HG03103 (cell line): ENCODE data around the gene APOL5.
"Not testable (repeated sequence)": the region's sequence is repeated elsewhere in the genome, so short reads cannot be mapped to it uniquely, and the experiment has no call there.

ENCODE experiments used
- ATAC-seq: cut with Tn5 transposase; IDR thresholded peaks from one replicate; pipeline ENCODE4 v1.9.1; 2021; ENCODE audit warnings: low read depth; ENCODE audit not compliant: unreplicated experiment

Gene APOL5

DNA sequence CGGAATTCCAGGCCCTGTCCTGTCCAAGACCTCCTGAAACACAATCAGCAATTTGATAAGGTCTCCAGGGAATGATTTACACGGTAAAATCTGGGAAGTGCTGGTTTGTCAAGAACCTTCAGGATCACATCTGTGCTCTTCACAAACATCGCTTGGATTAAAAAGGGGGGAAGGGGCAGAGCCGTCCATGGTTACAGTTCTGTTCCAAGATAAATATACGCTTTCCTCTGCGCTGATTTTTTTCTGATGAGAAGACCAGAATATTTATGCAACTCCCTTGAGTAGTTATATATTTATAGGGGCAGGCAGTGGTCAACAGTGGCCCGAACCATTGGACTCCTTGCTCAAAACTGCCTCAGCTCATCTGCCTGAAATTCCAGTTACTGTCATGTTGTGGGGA lies 9.2 kb upstream of the APOL5 start:
- no peak for ATAC-seq

DNA sequence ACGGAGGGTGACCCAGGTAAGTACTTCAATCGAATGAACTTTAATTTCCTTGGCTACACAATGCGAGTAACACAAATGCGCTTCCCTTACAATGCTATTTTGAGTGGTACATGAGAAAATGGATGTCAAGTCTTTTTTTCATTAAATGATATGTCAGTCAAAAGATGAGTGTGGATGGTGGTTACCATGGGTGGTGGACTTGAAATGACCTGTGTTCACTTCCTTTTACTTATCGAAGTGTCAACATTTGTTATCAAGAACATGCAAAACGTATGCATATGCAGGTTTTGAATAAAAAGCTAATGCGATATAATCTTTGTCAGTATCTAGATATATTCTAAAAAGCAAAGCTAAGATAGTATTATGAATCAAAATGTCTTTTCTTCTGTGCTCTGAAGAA lies 8.8 kb upstream of the APOL5 start:
- no peak for ATAC-seq

DNA sequence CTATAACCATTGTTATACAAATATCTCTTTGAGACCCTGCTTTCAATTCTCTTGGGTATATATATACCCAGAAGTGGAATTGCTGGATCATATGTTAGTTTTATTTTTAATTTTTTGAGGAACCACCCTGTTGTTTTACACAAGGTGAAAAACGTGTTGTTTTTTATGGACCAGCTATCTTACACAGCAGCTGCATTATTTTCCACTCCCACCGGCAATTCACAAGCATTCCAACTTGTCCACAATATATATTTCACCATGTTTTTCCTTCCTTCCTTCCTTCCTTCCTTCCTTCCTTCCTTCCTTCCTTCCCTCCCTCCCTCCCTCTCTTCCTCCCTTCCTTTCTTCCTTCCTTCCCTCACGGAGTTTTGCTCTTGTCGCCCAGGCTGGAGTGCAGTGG lies 6.3 kb upstream of the APOL5 start:
- no peak for ATAC-seq

DNA sequence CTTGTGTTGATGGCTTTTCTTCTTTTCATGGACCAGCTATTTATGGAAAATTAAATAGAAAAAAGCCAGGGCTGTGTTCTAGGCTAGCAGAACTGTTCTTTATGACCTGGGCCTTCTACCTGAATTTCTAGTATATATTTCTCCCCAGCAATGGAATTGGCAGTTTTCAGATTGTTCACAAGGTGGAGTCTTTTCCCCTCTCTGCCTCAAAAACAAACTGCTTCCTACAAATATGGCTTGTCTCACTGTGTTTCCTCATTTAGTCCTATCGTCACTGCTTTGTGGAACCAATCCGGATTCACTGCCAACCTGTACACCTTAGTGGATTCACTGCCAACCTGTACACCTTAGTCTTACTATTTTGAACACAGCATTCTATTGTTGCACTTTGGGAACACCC lies 5.0 kb upstream of the APOL5 start:
- no peak for ATAC-seq

DNA sequence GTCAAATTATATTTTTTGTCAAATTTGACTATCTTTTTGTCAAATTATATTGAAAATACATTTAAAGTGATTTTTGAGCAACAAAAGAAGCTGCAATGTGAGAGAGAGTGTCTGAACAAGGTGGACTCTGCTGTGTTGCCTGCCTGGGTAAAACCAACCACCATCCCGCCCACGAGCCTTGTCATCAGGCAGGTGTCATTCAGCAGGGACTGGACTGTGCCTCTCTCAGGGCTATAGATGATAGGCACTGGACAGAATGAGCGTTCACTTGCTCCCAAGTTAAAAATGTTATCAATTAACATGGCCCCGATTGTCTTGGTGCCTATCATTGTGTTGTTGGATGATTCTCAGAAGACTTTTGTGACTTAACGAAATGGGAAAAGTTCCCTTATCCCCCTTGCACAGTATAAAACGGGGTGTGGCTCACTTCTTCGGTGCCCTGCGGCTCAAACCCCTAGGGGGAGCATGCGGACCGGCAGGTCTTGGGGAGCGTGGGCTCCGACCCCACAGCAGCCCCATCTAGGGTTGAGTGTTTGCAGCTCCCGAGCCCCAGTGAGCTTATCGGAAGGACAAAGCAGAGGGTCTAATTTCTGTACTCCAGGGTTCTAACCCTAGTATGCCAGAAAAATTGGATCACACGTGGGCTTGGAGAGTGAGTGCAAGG lies 1.7 kb downstream of the APOL5 start:
- no peak for ATAC-seq

DNA sequence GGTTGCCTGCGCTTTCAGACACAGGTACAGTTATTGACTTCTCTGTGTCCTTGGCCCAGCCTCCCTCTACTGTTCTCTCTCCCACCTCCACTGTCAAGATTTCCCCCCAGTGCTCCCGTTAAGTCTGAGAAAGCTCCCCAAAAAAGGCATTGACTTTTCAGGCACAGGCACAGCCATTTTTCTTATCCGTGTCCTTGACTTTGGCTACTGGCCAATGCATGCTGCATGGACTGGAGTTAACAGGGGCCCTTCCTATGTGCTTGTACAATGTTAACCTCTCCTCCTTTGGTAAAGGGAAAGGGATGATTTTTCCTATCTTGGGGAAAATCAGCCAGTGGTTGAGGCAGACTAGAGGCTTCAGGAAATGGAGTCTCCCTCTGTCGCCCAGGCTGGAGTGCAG lies 4.3 kb downstream of the APOL5 start:
- no peak for ATAC-seq

DNA sequence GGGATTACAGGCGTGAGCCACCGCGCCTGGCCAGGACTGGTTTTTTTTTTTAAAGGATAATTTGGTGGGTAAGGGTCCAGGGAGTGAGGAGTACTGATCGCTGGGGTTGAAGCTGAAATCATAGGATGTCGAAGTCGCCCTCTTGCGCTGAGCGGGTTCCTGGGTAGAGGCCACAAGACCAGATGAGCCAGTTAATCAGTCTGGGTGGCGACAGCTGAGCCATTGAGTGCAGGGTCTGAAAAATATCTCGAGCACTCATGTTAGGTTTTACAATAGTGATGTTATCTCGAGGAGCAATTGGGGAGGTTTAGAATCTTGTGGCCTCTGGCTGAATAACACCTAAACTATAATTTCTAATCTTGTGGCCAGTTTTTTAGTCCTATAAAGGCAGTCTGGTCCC lies 7.8 kb downstream of the APOL5 start:
- ATAC-seq, result no peak

DNA sequence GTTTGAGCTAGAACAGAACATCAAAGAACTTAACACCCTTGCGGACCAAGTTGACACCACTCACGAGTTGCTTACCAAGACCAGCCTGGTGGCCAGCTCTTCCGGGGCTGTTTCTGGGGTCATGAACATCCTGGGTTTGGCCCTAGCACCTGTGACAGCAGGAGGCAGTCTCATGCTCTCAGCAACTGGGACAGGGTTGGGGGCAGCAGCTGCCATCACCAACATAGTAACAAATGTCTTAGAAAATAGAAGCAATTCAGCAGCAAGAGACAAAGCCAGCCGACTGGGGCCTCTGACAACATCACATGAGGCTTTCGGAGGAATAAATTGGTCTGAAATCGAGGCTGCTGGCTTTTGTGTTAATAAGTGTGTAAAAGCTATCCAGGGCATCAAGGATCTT lies 8.7 kb downstream of the APOL5 start:
- ATAC-seq, result no peak

DNA sequence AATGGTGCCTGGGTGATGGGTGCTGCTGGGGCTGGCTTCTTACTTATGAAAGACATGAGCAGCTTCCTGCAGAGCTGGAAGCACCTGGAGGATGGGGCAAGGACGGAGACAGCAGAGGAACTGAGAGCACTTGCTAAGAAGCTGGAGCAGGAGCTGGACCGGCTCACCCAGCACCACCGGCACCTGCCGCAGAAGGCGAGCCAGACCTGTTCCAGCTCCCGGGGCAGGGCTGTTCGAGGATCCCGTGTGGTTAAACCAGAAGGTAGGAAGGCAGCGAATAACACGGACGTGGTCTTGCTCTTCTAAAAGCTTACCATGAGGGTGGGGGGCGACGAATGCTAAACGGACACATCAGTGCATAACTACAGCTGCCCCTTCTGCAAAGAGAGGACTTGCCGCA lies 9.3 kb downstream of the APOL5 start:
- ATAC-seq, result no peak

DNA sequence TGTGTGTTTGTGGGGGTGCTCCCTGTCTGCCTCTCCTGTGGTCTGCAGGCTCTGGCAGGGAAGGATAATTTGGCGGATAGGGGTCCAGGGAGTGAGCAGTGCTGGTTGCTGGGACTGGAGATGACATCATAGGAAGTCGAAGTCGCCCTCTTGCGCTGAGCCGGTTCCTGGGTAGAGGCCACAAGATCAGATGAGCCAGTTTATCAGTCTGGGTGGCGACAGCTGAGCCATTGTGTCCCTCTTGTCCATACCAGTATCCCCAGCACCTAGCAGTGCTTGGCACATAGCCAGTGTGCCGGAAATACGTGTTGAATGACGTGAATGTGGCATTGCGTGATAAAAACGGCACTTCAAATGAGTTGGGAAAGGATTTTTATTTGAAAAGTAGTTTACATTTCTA lies 9.8 kb downstream of the APOL5 start:
- ATAC-seq, result no peak

DNA sequence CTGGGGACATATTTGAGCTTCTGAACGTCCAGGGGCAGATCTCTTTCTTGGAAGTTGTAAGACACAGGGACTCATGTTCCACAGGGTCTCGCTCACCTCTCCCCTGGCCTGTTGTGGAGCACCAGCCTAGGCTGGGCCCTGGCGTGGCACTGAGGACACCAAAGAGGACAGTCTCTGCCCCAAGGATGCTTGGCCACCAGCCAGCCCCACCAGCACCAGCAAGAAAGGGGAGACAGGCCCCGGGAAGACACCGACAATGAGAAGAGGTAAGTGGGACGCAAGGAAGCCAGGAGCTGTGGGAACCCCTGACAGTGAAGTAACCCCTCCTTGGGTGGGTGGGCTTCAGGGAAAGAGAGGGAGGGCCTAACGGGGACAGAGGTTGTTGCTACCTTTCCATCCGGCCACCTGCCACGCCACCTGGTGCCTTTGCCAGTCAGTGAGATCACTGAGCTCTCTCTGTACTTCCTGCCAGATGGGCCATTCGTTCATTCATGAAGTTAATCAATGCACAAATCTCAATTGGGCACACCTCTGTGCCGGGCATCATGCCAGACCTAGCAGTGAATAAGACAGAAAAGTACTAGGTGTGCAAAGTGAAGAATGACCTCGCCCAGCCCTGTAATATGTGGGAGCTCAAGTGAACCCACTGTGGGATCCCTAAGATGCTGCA lies 11.1 kb downstream of the APOL5 start:
- no peak for ATAC-seq

DNA sequence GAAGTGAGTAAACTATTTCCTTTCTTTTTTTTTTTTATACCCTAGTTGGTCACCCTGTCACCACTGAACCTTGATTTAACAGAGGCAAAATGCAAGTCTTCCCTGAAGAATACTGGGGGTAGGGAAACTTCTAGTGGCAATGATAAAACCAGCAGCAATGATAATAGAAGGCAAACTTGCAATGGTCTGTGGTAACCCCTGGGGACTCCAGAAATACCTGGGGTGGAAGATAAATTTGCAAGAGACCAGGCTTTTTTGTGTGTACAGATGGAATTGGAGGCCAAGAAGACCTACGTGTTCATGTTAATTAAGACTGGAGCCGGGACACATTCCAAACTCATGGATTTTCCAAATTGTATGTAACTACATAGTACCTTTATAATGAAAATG lies 11.6 kb downstream of the APOL5 start:
- ATAC-seq, result no peak

DNA sequence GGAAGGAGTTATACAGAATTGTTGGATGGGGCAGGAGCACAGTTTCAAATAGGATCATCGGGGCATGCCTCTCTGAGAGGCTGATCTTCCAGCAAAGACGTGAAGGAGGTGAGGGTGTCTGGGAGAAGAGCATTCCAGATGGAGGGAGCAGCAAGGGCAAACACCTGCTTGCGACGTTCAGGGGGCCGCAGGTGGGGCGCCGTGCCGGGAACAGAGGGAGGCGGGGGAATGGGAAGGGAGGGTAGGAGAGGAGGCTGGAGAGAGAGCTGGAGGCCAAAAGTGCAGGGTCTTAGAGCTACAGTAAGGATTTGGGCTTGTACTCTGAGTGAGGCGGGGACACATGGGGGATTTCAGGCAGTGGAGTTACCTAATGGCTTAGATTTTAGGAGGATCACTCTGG lies 13.6 kb downstream of the APOL5 start:
- ATAC-seq, result no peak

DNA sequence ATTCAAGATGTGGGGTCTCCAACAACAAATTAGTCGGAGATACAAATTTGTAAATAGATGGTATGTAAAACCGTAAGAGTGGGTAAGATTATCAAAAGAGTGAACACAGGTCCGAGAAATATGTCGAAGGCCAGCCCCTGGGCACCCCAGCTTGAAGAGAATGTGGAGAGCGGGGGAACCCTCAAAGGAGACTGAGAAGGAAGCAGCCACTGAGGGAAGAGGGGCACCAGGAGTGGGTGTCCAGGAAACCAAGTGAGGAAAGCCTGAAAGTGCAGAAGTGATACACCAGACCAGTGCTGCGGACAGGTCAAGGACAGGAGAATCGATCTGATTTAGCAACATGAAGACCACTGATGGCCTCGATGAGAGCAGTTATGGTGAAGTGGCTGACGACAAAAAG lies 14.4 kb downstream of the APOL5 start:
- ATAC-seq, result no peak

DNA sequence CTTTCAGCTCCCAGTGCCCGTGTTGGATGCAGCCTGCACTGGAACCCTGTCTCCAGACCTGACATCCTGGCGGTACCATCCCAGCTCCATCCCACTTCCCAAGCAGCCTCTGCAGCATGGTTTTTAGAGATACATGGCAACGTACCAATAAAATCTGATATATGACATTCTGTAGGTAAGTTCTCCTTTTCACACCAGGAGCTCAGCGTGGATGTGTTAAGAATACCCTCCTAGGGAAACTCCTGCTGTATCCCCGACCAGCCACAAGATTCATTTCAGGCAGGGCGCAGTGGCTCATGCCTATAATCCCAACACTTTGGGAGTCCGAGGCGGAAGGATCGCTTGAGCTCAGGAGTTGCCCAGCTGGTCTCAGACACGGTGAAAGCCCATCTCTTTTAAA lies 15.4 kb downstream of the APOL5 start:
- ATAC-seq, result no peak

DNA sequence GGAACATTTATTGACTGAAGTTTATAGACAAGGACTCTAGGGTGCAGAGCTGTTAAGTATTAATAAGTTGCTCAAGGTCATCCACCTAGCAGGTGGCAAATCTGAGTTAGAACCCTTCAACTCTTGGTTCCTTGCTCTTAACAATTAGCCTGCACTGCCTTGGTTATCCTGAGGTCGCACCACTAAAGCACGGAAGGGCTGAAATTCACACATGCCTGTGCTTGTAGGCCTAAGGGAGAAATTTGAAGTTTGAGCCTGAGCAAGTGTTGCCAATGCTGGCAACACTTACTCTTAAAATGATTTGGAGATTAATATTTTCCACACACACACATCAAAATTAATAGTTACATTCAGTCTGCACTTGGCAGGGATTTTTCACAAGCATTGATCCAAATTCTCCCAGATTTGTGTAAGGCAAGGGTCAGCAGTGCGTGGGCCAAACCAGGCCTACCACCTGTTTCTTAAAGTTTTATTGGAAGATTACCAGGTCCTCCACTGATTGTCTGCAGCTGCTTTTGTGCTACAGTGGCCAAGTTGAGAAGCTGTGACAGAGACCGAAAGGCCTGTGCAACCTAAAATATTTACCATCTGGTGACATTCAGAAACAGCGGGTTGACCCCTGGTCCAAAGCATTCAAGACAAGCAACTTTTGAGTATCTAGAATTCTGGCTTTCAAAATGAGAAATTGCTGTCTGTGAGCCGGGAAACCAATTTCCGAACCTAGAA lies 16.3 kb downstream of the APOL5 start:
- ATAC-seq, result no peak

DNA sequence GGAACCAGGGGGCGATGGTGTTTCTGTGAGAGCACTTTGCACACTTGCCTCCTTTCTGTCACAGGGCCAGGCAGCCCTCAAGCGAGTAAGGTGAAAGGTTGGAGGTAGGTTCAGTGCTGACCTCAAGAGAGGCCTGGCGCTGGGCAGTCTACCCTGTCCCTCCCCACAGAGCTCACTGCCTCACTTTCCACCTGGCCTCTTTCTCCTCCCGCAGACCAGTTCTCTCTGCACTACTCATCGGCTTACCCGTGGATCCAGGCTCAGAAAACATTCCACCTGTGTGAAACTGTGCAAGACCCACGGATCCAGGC lies 16.8 kb downstream of the APOL5 start:
- ATAC-seq, result no peak

DNA sequence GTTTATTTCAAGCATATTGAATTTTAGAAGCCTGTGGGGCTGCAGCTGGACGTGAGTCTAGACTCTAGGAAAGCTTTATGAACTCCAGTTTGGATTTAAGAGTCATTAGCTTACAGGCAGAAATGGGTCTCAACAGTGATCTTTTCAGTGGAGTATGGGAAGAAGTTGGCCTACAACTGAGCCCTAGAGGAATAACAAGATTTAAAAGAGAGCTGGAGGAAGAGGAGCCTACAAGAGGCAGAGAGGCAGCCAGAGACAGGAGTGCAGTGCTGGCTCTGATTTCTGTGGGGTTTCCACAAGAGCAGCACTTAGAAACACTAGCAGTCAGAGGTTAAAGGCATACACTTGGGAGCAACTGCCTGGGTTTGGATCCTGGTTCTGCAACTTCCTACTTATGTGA lies 17.9 kb downstream of the APOL5 start:
- ATAC-seq, result no peak

DNA sequence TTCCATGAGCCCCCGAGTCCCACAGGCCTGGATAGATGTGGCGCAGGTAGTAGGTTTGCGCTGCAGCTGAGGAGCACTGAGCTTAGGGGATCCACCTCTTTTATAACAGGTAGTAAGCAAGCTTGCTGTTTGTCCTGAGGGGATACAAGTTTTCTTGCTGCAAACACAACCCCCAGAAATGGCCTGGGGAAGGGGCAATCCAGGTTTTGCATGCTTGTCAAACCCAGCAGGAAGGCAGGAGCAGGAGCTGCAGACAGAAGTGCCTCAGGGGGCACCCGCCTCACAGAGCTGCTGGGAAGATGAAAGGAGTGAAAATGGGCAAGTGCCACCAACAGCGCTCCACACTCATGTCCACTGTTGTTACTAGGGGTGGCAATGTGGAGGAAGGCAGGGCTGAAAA lies 18.5 kb downstream of the APOL5 start:
- no peak for ATAC-seq

DNA sequence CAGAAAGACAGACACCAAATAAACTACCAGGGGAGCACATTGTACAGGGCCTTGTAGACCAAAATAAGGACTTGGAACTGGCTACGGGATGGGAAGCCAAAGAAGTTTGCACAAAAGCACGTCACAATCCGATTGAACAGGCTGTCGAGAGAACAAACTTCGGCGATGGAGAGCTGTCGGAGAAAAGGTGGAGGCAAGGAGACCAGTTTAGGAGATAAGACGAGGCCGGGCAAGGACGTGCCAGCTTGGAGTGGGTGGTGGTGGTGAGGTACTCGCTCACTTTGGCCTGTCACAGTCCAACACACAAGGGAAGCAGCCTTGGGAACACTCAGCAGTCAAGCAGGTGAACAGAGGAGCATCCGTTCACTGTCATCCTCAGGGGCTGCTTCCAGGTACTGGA lies 19.0 kb downstream of the APOL5 start:
- no peak for ATAC-seq

DNA sequence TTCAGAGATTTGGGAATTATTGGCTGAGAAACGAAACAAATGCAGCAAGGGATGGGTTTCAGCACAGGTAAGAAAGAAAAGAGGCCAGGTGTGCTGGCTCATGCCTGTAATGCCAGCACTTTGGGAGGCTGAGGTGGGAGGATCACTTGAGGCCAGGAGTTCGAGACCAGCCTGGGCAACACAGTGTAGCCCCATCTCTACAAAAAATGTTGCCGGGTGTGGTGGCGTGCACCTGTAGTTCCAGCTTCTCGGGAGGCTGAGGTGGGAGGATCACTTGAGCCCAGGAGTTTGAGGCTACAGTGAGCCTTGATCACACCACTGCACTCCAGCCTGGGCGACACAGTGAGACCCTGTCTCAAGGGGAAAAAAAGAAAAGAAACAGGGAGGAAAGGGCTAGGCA lies 20.2 kb downstream of the APOL5 start:
- not testable (repeated sequence) for ATAC-seq
